ENCODE measurements around the gene MCCD1. TPM values are rescaled to one million over a fixed set of nuclear protein-coding genes. Genes with fewer than 3 reads are reported as not detected.
"Not testable (repeated sequence)": the region's sequence is repeated elsewhere in the genome, so short reads cannot be mapped to it uniquely, and the experiment has no call there.

The MCCD1 gene
- total RNA-seq (2014; rRNA removed; shearing (Covaris generic)): not detected in 2 replicates

GRCh38 chr6:31528821-31529328 is at the start of gene MCCD1:
Gene MCCD1 (plus strand): TSS chr6:31528962. CDS start chr6:31529015, 53 bp downstream.
- DNase-seq (ENCODE audit: low read depth): no peak

- no peak for DNase-seq (ENCODE audit: low read depth)
Observed at GRCh38 chr6:31479151-31479932, 49.4 kb upstream of the MCCD1 start.

GRCh38 chr6:31479933-31480535 is 48.7 kb upstream of the MCCD1 start:
- no peak for DNase-seq (ENCODE audit: low read depth)

- no peak for DNase-seq (ENCODE audit: low read depth)
Observed at GRCh38 chr6:31480574-31480973, 48.2 kb upstream of the MCCD1 start.

GRCh38 chr6:31483392-31483791 is 45.4 kb upstream of the MCCD1 start:
- no peak for DNase-seq (ENCODE audit: low read depth)

GRCh38 chr6:31485055-31485454 is 43.7 kb upstream of the MCCD1 start:
- no peak for DNase-seq (ENCODE audit: low read depth)

- not testable (repeated sequence) for DNase-seq (ENCODE audit: low read depth)
Observed at GRCh38 chr6:31486065-31486837, 42.5 kb upstream of the MCCD1 start.

GRCh38 chr6:31487674-31488073 is 41.1 kb upstream of the MCCD1 start:
- DNase-seq (ENCODE audit: low read depth): not testable (repeated sequence)

GRCh38 chr6:31489086-31489485 is 39.7 kb upstream of the MCCD1 start:
- DNase-seq (ENCODE audit: low read depth): no peak

- DNase-seq (ENCODE audit: low read depth): no peak
Observed at GRCh38 chr6:31490115-31490873, 38.5 kb upstream of the MCCD1 start.

- not testable (repeated sequence) for DNase-seq (ENCODE audit: low read depth)
Observed at GRCh38 chr6:31493550-31493874, 35.2 kb upstream of the MCCD1 start.

GRCh38 chr6:31493875-31494694 is 34.7 kb upstream of the MCCD1 start:
- DNase-seq (ENCODE audit: low read depth): peak; percentile 76

- DNase-seq (ENCODE audit: low read depth): peak; percentile 65
Observed at GRCh38 chr6:31495580-31495979, 33.2 kb upstream of the MCCD1 start.

- not testable (repeated sequence) for DNase-seq (ENCODE audit: low read depth)
Observed at GRCh38 chr6:31496826-31497225, 31.9 kb upstream of the MCCD1 start.

GRCh38 chr6:31497531-31498476 is 31.0 kb upstream of the MCCD1 start, which contains the start of gene MICB:
Gene MICB (plus strand): TSS chr6:31498145. CDS start chr6:31498194, 49 bp downstream.
- peak; percentile 79 for DNase-seq (ENCODE audit: low read depth)

- DNase-seq (ENCODE audit: low read depth): no peak
Observed at GRCh38 chr6:31498748-31499147, 30.0 kb upstream of the MCCD1 start.

GRCh38 chr6:31499648-31500047 is 29.1 kb upstream of the MCCD1 start:
- DNase-seq (ENCODE audit: low read depth): not testable (repeated sequence)

- DNase-seq (ENCODE audit: low read depth): no peak
Observed at GRCh38 chr6:31502586-31502985, 26.2 kb upstream of the MCCD1 start.

- not testable (repeated sequence) for DNase-seq (ENCODE audit: low read depth)
Observed at GRCh38 chr6:31509036-31509435, 19.7 kb upstream of the MCCD1 start.

Data from RPMI7951 (cell line).